Breast epithelium (tissue), 3 donors: Measurements from ENCODE around the gene PPM1L.

Source experiments
- CTCF ChIP-seq, 3 donors: fragments of 450-650 bp; IDR thresholded peaks; one replicate each; pipeline ENCODE4 v1.5.1; 2016 to 2017; ENCODE audit warnings: antibody characterized with exemption in 3 of 3, mild to moderate bottlenecking in 3 of 3, moderate library complexity in 3 of 3
- POLR2A ChIP-seq: fragments of 450-650 bp; IDR thresholded peaks from one replicate; pipeline ENCODE4 v1.6.1; 2016; ENCODE audit warnings: antibody characterized with exemption, mild to moderate bottlenecking, moderate library complexity
- POLR2AphosphoS5 ChIP-seq, 3 donors: sonication (generic); formaldehyde crosslinking; IDR thresholded peaks; one replicate each; pipeline ENCODE4 v1.6.1; 2017; ENCODE audit warnings: antibody characterized with exemption in 3 of 3

DNA sequence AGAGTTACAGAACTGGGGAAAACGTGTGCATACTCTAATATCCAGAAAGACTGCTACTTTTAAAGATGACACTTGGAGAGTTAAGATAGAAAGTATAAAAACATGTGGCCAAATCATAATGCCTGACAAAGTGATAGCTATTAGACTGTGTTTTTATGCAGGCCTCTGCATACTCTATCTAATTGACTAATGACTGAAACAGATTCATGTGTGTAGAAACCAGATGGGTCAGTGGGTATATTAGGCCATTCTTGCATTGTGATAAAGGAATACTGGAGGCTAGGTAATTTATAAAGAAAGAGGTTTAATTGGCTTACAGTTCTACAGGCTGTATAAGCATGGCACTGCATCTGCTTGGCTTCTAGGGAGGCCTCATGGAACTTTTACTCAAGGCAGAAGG, 71.5 kb downstream of the PPM1L start:
- TF ChIP-seq POLR2A (no peak), CTCF (IDR thresholded peaks at IDR 0.05) (no peak), POLR2AphosphoS5 (IDR thresholded peaks at IDR 0.05) (no peak)
